OCI-LY7 (cell line): ENCODE measurements around the gene IP6K3. TPM values are rescaled to one million over a fixed set of nuclear protein-coding genes. Genes with fewer than 3 reads are reported as not detected.

Experiments used
- BruUV-seq: library from RNA; stranded (reverse); fragments of 400-500 nt; replicated peaks from 2 replicates; lab custom pipeline; 2021; lab: Mats Ljungman, UMichigan
- CTCF ChIA-PET: fragments of 300-600 bp; sonication (Branson Sonifier 250); formaldehyde crosslinking; loops from one replicate; lab custom pipeline; 2022; ENCODE audit warnings: antibody characterized with exemption; ENCODE audit not compliant: unreplicated experiment; lab: Charles Lee
- POLR2A ChIA-PET: fragments of 300-600 bp; sonication (Branson Sonifier 250); formaldehyde crosslinking; loops from one replicate; lab custom pipeline; 2022; ENCODE audit warnings: antibody characterized with exemption; lab: Charles Lee
- DNase-seq: peaks from one replicate; pipeline ENCODE4 v3.0.0-alpha.2; 2015; ENCODE audit warnings: low spot score
- H2AFZ ChIP-seq: fragments of 200-600 bp; sonication (generic), shearing (Covaris generic); 2 replicates; pipeline ENCODE4 v1.6.1; 2014; ENCODE audit warnings: mild to moderate bottlenecking, antibody characterized with exemption, low read length, moderate library complexity
- H3K27ac ChIP-seq: fragments of 200-600 bp; sonication (generic); 2 replicates; pipeline ENCODE4 v1.5.1; 2014; ENCODE audit warnings: mixed run types, low read depth, mild to moderate bottlenecking, moderate library complexity, low read length, inconsistent platforms; ENCODE audit not compliant: poor library complexity, severe bottlenecking
- H3K36me3 ChIP-seq: fragments of 200-600 bp; sonication (generic); 2 replicates; pipeline ENCODE4 v1.6.1; 2014; ENCODE audit warnings: mild to moderate bottlenecking, antibody characterized with exemption, low read length, moderate library complexity, mixed read lengths; ENCODE audit not compliant: insufficient read depth
- H3K4me1 ChIP-seq: fragments of 200-600 bp; sonication (generic); 2 replicates; pipeline ENCODE4 v1.5.1; 2014; ENCODE audit warnings: mild to moderate bottlenecking, low read length; ENCODE audit not compliant: insufficient read depth, poor library complexity, severe bottlenecking
- H3K4me2 ChIP-seq: fragments of 200-600 bp; sonication (generic); 2 replicates; pipeline ENCODE4 v1.6.1; 2014; ENCODE audit warnings: mild to moderate bottlenecking, low read length
- H3K4me3 ChIP-seq: fragments of 200-600 bp; sonication (generic); 2 replicates; pipeline ENCODE4 v1.5.1; 2014; ENCODE audit warnings: mild to moderate bottlenecking, low read depth, low read length; ENCODE audit not compliant: poor library complexity, severe bottlenecking
- H3K79me2 ChIP-seq: fragments of 200-600 bp; sonication (generic); 2 replicates; pipeline ENCODE4 v1.6.1; 2016; ENCODE audit warnings: low read depth, mild to moderate bottlenecking, low read length, moderate library complexity, mixed read lengths; ENCODE audit not compliant: insufficient read depth
- H3K9me2 ChIP-seq: fragments of 200-600 bp; sonication (generic); 2 replicates; pipeline ENCODE4 v1.6.1; 2016; ENCODE audit warnings: mild to moderate bottlenecking, low read length, mixed read lengths; ENCODE audit not compliant: insufficient read depth
- H3K9me3 ChIP-seq: fragments of 200-600 bp; sonication (generic); 2 replicates; pipeline ENCODE4 v1.6.1; 2014; ENCODE audit warnings: mild to moderate bottlenecking, mixed run types, low read length, mixed read lengths
- H4K20me1 ChIP-seq: fragments of 200-600 bp; sonication (generic); 2 replicates; pipeline ENCODE4 v1.6.1; 2014; ENCODE audit warnings: mild to moderate bottlenecking, antibody characterized with exemption, low read length, moderate library complexity, mixed read lengths; ENCODE audit not compliant: insufficient read depth
- EZH2phosphoT487 ChIP-seq: fragments of 200-600 bp; sonication (generic); IDR thresholded peaks from 2 replicates; pipeline ENCODE4 v1.6.1; 2018; ENCODE audit warnings: low read depth, borderline replicate concordance, mild to moderate bottlenecking, mixed run types, antibody characterized with exemption, low read length, moderate library complexity, mixed read lengths
- intact Hi-C: fragments of 100-400 bp; cut with micrococcal nuclease; formaldehyde crosslinking; loops from one replicate; pipeline ENCODE4 v1.10.0; 2022; ENCODE audit not compliant: unreplicated experiment
- total RNA-seq, 2 experiments: library from RNA; depleted of rRNA in 1 of 2; stranded (reverse); fragments of >200 nt in 1 of 2; shearing (Covaris generic) in 1 of 2; gene quantifications; 2 replicates each; pipeline ENCODE4 v1.2.3, GENCODE V29; 2014 to 2022
- TF ChIP-seq, protein P1 (sequence below): fragments of 200-600 bp; sonication (generic); conservative IDR thresholded peaks from 2 replicates; pipeline ENCODE4 v1.5.1; 2014; ENCODE audit warnings: mild to moderate bottlenecking, antibody characterized with exemption, low read length, moderate library complexity, mixed read lengths

Gene IP6K3
- total RNA-seq, 2 experiments from 2014 or later: not detected

- Histone ChIP-seq H3K79me2 (peaks cover 20% of the 10 kb centered on the region), H3K27ac (no peak overlapping the region), H2AFZ (no peak overlapping the region), H3K4me3 (peak overlapping the region; percentile 76), H3K9me3 (no peaks in the 10 kb centered on the region), H3K9me2 (no peaks in the 10 kb centered on the region), H3K36me3 (peaks cover 40% of the 10 kb centered on the region), H4K20me1 (no peaks in the 10 kb centered on the region), H3K4me2 (peak overlapping the region; percentile 97), H3K4me1 (peaks cover 35% of the 10 kb centered on the region)
- intact Hi-C loops: loop anchor here (5.0 kb wide), 2 partner anchors 53 to 323 kb away; no protein-coding TSS in a partner anchor
- no peak for DNase-seq
- CTCF ChIA-PET: interaction anchor here (0.6 to 0.7 kb wide), 2 partner anchors 11 to 15 kb away, joined by 3 to 5 read pairs; no protein-coding TSS in a partner anchor
- BruUV-seq: no TSS peak
- TF ChIP-seq, protein P1, sequence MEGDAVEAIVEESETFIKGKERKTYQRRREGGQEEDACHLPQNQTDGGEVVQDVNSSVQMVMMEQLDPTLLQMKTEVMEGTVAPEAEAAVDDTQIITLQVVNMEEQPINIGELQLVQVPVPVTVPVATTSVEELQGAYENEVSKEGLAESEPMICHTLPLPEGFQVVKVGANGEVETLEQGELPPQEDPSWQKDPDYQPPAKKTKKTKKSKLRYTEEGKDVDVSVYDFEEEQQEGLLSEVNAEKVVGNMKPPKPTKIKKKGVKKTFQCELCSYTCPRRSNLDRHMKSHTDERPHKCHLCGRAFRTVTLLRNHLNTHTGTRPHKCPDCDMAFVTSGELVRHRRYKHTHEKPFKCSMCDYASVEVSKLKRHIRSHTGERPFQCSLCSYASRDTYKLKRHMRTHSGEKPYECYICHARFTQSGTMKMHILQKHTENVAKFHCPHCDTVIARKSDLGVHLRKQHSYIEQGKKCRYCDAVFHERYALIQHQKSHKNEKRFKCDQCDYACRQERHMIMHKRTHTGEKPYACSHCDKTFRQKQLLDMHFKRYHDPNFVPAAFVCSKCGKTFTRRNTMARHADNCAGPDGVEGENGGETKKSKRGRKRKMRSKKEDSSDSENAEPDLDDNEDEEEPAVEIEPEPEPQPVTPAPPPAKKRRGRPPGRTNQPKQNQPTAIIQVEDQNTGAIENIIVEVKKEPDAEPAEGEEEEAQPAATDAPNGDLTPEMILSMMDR: no peak
- no peak for TF ChIP-seq EZH2phosphoT487
- POLR2A ChIA-PET: interaction anchor here (0.8 kb wide), 1 partner anchor 9 kb away, joined by 3 read pairs; no protein-coding TSS in a partner anchor
Observed at GRCh38 chr6:33709605-33710295, 37.0 kb downstream of the IP6K3 start.

DNA sequence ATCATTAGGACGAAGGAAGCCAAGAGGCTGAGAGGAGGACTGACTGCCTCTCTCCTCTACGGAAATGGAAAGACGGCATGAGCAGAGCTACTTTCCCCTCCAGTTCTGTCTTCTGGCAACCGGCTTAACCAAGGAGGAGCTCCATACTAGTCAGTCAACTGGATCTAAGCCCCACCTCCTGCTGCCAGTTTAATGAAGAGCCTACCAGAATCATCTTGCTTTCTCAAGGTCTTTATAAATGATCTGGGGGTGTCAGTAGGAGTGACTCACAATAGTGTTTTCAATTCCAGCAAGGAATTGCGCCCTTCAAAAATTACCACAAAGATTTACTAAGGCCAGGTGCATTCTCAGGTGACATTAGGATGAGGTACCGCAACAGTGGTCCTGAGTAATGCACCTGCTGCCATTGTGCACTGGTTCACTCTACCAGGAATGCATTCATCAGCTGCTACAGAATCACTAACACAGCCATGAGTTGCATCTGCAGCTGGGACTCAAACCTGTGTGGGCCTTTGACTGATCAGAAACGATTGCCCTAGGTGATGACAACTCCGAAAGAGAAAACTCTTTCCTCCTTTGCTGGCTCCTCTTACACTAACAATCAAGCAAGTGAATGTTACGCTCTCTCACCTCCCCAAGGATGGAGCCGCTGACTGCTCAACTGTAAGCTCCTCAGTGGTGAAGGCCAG, 38.0 kb downstream of the IP6K3 start:
- no peak overlapping the region for H3K4me3 ChIP-seq
- TF ChIP-seq EZH2phosphoT487: no peak
- TF ChIP-seq, protein P1: no peak
- peaks cover 50% of the 10 kb centered on the region for H3K36me3 ChIP-seq
- no peaks in the 10 kb centered on the region for H4K20me1 ChIP-seq
- H3K4me2 ChIP-seq: peak overlapping the region; percentile 97
- CTCF ChIA-PET: interaction anchor here (0.7 to 1.0 kb wide), 2 partner anchors 12 to 59 kb away, joined by 3 to 5 read pairs; no protein-coding TSS in a partner anchor
- no TSS peak for BruUV-seq
- POLR2A ChIA-PET: interaction anchor here (0.8 to 1.1 kb wide), 2 partner anchors 8 to 11 kb away, joined by 3 read pairs; no protein-coding TSS in a partner anchor
- H3K9me3 ChIP-seq: no peaks in the 10 kb centered on the region
- no peak for DNase-seq
- H2AFZ ChIP-seq: no peak overlapping the region
- no peak overlapping the region for H3K27ac ChIP-seq
- intact Hi-C loops: no loop called here
- peaks cover 20% of the 10 kb centered on the region for H3K79me2 ChIP-seq
- H3K4me1 ChIP-seq: peaks cover 35% of the 10 kb centered on the region
- H3K9me2 ChIP-seq: no peaks in the 10 kb centered on the region
